GM18907 (cell line): Measurements from ENCODE around the gene NMT1.
"Not testable (repeated sequence)": the region's sequence is repeated elsewhere in the genome, so short reads cannot be mapped to it uniquely, and the experiment has no call there.

Experiments
- ATAC-seq: cut with Tn5 transposase; IDR thresholded peaks from one replicate; pipeline ENCODE4 v1.9.1; 2021; ENCODE audit warnings: mild to moderate bottlenecking, moderate library complexity; ENCODE audit not compliant: unreplicated experiment

NMT1 gene

DNA sequence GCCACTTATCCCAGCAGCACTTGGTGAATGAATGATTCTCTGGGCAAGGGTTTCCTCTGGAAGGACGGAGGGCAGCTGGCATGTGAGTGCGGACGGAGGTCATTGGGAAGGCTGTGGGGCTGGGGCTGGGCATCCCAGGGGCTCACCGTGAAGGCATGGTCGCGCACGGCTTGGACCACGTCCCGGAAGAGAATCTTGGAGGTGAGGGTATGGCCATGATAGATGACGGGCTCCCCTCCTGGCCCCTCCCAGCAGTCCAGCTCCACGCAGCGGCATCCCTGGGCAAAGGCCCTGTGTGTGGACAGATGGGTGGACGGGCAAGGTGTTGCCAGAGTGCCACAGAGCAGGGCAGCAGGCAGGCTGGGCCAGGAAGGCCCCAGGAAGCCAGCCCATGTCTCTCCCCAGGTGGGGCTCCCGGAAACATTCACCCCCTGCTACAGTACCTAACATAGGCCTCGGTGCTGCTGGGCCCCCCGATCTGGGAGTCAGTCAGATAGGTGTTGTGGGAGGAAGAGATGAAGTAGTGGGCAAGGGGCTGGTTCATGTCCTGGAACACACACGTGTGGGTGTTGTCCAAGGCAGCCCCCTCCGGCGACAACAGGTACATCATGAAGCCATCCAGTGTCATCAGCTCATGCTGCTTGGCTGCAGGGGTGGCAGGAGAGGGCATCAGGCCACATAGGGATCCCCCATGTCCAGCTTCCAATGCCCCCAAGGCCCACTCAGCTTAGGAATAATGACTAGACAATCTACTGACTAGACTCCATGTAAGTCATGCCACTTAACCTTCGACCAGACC is 56.9 kb downstream of the NMT1 start:
- ATAC-seq = no peak

DNA sequence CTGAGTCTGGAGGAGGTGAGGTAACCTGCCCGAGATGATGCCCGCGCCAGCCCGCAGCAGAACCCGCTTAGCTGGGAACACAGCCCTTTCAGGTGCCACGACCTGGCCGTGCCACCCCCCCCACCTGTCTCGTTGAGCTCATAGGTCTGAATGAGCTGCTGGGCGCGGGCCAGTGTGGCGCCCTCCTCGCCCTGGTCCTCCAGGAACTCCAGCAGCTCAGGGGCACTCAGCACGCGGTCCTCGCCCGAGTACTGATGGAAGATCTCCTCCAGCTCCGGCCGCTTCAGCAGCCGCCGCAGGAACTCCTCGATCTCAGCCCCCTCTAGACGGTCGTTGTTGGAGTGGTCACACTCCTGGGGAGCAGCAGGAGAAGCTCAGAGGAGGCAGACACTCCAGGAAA is 57.6 kb downstream of the NMT1 start:
- no peak for ATAC-seq

DNA sequence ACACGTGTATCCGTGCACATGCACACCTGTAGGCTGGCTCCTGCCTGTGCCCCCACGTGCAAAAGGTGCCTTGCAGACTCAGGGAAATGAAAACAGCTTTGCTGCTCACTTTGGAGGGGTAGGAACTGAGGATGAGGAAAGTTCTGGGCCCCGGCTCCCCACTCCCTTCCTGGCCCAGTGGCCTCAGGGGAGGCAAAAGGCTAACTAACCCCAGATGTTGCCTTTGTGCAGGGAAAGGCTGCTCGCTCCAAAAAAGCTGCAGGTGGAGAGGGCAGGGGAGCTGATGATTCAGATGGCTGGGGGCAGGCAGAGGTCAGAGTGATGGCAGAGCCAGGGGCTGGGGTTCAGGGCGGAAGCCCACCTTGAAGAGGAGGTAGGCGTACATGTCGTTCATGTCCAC is 58.8 kb downstream of the NMT1 start:
- no peak for ATAC-seq

DNA sequence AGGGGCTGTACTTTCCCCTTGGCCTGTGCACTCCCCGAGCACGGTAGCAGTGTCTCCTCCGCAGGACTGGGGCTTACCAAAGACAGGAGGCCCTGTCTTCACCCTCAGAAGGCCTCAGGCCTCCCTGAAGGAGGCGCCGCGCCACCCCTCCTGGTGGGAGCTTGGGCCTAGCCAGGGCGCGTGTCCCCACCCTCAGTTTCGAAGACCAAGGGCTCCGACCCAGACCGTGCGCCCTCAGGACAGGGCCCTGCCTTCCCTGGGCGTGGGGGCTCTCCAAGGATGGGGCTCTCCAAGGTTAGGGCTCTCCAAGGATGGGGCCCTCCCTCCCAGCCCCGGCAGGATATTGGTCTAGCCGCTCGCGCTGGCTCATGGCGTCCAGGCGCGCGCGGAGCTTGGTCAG is 59.4 kb downstream of the NMT1 start:
- ATAC-seq = no peak

DNA sequence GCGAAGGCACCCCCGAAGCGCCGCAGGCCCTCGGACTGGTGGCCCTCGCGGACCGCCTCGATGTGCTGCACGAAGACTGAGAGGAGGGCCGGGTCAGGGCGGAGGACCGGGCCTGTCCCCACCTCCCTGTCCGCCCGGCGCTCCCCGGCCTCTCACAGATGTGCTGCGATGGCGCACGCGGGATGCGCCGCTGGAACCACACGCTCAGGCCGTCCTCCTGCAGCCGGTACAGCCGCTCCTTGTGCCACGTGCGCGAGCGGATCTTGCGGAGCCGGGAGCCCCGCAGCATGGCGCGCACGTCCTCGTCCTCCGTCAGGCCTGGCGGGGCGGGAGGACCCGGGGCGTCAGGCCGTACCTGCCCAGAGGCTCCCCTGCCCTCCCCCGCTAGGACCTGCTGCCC is 59.9 kb downstream of the NMT1 start:
- no peak for ATAC-seq

DNA sequence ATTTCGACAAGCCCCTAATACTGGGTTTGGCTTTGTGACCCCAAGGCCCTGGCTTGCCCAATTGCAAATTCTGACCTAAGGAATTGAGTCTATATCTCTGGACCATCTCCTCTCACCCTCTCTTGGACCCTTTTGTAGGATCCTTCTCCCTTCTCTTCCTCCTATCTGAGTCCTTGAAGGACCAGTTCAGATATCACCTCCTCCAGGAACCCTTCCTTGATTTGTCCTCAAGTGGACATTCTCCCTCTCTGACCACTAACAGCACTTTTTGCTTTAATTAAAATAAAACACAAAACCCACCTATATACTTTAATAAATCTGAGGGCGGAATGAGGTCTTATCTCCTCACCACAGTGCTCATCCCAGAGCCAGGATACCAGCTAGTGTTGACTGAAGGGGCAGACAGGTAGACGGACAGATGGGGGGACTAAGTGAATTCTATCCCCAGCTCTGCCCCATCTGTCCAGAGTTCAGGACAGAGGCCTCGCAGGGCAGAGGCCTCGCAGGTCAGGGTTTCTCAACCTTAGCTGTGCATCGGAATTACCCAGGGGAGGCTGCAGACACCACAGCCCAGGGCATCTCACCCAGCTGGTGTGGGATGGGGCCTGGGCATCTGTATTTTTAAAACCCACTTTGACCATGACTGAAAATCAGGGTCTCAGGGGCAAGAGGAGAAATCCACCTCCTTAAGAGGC is 62.1 kb downstream of the NMT1 start:
- ATAC-seq = no peak

DNA sequence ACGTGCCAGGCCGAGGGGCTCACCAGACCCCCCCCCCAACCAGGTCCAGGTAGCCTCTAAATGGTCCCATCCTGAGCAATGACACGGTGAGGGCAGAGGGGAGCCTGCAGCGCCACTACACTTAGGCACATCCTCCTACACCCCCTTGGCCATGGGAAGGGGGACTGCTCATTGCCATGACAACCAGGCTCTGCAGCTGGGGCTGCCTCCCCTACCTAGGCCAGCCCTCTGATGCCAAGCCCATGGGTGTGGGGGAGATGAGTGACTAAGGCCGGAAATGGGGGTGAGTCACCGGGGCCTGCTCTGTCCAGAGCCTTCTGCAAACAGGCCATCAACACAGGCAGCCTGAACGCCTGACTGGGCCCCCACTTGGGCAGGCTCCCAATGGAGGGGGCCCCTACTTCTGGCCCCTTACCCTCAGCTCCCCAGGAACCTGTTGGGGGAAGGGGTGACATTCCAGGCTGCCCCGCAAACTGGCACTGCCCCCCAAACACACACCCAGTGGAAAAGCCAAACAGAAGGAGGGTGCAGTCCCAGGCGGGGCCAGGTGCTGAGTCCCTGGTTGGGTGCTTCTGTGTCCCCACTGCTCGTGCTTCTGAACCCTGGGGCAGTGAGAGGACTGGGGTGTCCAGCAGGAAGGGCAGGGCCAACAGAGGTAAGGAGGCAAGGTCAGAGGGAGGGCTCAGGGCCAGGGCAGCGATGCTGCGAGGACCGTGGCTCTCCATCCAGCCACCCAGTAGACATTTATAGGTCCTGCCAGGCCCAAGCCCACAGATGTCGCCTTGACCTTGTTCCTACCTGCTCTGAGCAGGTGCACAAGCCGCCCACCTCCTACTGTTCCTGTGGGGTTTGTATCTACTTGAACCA is 63.0 kb downstream of the NMT1 start:
- no peak for ATAC-seq

DNA sequence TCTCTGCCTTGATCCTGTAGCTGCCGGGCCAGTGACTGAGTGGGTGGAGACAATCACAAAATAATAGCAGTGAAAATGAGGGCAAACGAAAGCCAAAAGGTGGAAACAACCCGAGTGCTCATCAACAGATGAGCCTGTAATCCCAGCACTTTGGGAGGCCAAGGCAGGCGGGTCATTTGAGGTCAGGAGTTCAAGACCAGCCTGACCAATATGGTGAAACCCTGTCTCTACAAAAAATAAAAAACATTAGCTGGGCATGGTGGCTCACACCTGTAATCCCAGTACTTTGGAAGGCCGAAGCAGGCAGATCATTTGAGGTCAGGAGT is 63.6 kb downstream of the NMT1 start:
- ATAC-seq = not testable (repeated sequence)

DNA sequence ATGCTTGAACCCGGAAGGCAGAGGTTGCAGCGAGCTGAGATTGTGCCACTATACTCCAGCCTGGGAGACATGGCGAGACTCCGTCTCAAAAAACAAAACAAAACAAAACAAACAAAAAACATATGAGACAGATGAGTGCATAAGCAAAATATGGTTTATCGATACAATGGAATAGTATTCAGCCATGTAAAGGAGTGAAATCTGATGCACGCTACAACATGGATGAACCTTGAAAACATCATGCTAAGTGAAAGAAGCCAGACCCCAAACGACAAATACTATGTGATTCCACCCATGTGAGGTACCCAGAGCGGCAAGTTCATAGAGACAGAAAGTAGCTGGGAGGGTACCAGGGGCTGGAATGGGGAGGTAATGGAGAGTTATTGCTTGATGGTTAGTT is 64.4 kb downstream of the NMT1 start:
- no peak for ATAC-seq

DNA sequence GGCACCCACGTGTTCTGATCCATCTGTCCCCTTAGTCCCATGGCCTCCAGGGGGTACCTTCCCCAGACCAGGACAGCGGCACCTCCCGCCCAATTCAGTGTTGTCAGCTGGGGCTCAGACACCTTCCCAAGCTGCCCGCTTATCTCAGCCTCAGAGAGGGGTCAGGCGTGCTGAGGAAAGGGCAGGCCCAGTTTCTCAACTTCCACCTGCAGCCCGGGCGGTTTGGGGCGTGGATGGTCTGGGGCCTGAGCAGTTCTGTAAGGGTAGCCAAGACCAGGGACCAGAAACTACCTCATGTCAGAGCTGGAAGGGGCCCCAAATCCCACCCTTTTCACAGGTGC is 66.1 kb downstream of the NMT1 start:
- no peak for ATAC-seq

DNA sequence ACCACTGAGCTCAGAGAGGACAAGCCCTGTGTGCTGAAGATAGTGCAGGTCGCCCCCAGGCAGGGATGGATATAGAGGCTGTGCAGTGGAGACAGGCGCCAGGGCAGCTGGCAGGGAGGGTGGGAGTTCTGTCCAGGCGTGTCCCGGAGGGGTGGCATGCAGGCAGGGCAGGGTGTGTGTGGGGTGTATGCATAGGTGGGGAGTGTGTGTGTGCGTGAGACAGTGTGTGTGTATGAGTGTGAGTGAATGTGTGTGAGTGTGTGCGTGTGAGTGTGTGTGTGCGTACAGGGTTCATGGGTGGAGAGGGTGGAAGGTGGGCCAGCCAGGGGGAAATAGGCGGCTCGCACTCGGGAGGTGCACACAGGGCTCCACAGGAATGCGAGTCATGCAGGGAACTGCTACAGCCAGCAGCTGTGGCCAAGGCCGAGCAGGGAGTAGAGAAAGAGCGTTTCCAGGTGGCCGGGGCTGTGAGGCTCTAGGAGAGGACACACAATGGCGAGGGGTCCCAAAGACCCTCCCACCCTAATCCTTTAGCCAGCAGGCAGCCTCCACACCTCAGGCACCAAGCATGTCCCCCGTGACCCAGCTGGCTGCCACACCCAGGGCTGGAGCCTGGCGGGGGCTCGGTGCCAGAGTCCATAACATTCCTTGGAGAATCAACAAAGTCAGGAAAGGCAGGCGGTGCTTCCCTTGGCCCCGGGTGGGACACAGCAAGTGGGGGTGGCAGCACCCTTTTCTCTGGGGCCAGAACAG is 66.6 kb downstream of the NMT1 start:
- no peak for ATAC-seq

DNA sequence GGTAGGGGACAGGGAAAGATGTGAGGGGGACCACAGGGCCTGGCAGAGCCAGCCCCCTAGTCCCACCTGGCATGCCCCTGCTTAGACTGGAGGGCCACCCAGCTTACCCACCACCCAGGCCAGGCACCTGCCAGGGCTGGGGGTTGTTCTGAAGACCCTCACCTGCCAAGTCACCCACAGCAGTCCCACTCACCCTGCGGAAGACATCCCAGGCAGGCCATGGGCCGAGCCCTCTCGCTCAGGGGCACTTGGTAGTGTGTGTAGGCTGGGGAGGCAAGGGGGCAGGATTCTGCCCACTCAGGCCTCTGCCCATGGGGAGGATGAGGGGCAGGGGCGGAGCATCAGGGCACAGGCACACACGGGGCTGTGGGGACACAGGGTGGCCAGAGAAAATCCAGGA is 67.2 kb downstream of the NMT1 start:
- ATAC-seq = no peak

DNA sequence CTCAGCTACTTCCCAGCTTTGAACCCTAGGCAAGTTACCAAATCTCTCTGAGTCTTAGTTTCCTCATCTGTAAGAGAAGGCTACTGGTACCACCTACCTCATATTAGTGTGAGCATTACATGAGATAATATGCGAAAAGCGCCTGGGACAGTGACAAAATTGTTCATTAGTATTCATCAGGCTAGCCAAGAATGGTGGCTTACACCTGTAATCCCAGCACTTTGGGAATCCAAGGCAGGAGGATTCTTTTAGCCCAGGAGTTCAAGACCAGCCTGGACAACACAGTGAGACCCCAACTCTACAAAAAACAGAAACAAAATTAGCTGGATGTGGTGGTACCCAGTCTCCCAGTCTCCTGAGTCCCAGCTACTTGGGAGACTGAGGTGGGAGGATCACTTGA is 67.9 kb downstream of the NMT1 start:
- ATAC-seq = no peak

DNA sequence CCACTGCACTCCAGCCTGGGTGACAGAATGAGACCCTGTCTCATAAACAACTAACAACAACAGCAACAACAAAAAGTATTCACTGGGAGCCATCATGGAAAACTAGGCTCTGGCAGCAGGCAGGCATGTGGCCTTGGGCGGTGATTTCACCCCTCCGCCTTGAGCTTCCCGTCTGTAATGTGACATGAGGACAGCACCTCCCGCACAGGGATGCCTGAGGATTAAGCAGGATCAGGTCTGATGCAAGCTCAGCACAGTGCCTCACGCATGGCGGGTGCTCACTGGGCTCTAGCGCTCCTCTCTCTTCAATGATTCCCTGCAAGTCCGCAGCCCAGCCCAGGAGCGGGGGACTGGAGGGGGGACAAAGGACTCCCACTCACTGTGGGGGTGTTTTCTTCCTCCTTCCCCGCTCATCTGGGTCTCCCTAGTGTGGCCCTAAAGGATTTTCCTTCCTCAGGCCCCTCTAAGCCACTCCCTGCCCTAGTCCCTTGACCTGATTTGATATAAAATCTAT is 68.4 kb downstream of the NMT1 start:
- ATAC-seq = no peak

DNA sequence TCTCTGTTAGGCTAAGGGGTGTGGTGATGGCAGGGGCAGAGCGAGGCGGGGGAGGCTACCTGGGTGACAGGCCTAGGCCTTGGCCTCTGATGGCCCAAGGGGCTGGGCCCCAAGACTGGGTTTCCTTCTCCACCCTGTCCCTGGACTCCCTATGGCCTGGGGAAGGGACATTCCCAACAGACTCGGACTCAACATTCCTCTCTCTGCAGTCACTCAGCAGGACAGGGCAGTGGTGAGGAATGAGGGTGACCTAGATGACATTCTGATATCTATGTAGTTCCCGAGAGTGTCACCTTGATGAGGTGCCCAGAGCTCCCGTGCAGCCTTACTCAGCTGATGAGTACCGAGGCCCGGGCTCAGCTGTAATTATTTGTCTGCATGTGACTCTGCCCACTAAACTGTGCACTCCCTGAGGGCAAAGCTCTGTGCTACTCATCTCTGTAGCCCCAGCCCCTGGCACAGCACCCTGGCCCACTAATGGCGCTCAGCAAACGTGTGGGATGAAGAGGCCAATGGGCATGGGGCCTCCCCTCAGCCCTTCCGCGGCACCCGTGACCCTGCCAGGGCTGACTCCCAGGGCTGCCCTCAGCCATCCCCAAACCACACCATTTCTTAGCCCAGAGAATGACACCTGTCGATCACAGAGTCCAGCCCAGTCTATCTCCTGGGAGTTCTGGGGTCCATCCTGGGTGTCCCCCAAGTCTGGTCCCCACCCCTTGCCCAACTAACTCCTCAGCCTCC is 69.0 kb downstream of the NMT1 start:
- ATAC-seq = no peak

DNA sequence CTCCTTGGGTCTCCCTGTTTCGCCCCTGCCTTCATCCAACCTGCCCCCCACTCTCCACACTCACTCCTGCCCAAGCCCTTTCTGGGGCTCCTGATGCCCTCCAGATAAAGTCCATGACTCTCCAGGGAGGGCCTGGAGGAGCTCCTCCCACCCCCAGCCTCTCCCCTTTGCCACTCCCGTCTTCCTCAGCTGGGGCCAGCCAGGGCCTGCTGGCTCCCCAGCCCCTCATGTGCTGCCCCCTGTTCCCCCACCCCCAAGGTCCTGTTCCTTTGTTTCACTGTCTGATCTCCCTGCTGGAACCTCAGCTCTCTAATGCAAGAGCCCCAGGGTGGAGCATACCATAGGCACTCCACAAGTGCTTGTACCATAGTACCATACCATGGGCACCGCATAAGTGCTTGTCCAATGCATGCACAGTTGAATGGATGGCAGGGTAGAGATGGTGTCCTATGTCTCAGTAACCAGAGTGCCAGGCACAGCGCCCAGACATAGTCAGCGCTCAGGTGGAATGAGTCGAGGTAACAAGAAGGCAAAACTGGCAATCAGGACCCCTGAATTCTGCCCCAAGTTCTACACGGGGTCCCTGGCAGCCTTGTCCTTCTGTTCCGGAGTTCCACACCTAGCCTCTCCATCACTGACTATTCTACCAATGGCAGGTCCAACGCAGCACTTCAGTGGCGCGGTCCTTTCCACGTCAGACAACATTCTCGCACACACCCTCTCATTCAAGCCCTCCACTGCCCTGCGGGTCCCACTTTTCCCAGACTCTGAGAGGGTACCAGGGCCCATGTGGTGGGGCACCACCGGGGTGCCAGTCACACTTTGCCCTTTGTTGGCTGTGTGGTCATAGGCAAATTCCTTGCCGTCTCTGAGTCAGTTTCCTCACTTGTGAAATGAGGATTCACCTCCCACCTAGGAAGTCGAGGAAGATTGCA is 69.8 kb downstream of the NMT1 start:
- ATAC-seq = no peak

DNA sequence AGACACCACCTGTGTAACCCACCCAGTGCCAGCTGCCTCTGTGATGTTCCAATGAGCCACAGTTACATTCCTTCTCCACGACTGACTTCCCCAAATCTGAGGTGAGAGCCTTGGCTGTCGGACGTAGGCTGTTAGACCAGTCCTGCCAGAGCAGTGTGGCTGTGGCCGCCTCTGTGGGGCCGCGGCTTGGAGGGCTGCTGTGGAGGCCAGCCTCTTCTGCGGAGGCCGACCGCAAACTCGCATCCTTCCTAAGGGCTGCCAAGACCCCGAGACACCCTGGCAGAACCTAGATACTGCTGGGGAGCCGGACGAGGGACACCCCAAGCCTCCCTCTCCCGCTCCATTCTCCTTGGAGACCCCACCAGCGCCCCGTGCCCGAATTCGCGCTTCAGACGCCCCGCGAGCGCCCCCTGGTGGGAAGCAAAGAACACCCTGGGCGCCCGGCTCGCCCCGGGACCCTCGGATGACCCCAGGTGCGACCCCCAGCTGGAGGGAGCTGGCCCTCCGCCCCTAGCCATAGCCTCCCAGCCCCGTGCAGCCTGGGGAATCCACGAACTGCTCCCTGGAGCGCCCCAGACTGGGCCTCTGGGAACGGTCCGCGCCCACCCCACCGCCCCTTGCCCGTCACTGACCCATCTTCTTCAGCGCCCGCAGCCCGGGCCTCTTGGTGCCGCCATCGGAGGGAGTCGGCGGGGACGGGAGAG is 70.7 kb downstream of the NMT1 start:
- ATAC-seq = no peak

DNA sequence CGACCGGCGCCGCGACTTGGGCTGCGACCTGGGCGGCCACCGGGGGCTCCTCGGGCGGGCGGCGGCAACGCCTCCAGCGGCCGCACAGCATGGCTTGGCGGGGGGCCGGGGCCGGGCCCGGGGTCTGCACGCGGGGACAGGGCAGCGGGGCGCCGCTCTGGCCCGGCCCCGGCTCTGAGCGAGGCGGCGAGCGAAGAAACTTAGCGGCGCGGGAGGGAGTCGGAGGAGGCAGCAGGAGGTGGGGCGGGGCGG is 71.1 kb downstream of the NMT1 start, which contains the start of gene PLCD3:
Gene PLCD3 (minus strand): TSS at position 196 of the 252 bp plus-strand sequence. CDS start 105 bp downstream, at position 91.
- ATAC-seq = no peak
